Upper lobe of right lung (tissue), 1 donor: Measurements from ENCODE around the gene LMAN2. TPM values are rescaled to one million over a fixed set of nuclear protein-coding genes. Genes with fewer than 3 reads are reported as not detected.
A peak's percentile ranks its signal among the peaks of the same experiment; 100 is the strongest.
"Not testable (repeated sequence)": the region's sequence is repeated elsewhere in the genome, so short reads cannot be mapped to it uniquely, and the experiment has no call there.

Experiments used
- ATAC-seq: fragments of 200-7000 bp; cut with Tn5 transposase; one replicate; pipeline ENCODE4 v1.9.1; 2020; ENCODE audit warnings: mild to moderate bottlenecking, moderate library complexity
- DNase-seq: peaks from one replicate; pipeline ENCODE4 v3.0.0-alpha.2; 2020
- H3K27ac ChIP-seq: fragments of 200-600 bp; one replicate; pipeline ENCODE4 v1.8.0; 2022
- H3K27me3 ChIP-seq: fragments of 200-600 bp; one replicate; pipeline ENCODE4 v1.8.0; 2022; ENCODE audit warnings: mild to moderate bottlenecking
- H3K36me3 ChIP-seq: fragments of 200-600 bp; one replicate; pipeline ENCODE4 v1.8.0; 2022
- H3K4me1 ChIP-seq: fragments of 200-600 bp; one replicate; pipeline ENCODE4 v1.8.0; 2022
- H3K4me3 ChIP-seq: fragments of 200-600 bp; one replicate; pipeline ENCODE4 v1.8.0; 2022; ENCODE audit warnings: mild to moderate bottlenecking
- H3K9me3 ChIP-seq: fragments of 200-600 bp; one replicate; pipeline ENCODE4 v1.8.0; 2022
- intact Hi-C: fragments of 100-400 bp; cut with DNase I; formaldehyde crosslinking; loops from one replicate; pipeline ENCODE4 v1.11.0; 2022
- total RNA-seq: library from RNA; stranded (reverse); fragmentation: NEBNext Ultra II Directional; extraction: Animal tissue kit (Norgen Biotek cat#: 25700); gene quantifications from one replicate; pipeline ENCODE4 v1.2.1, GENCODE V29; 2021
- TF ChIP-seq, protein P1 (sequence below): fragments of 200-600 bp; IDR thresholded peaks from one replicate; pipeline ENCODE4 v1.8.0; 2022; ENCODE audit warnings: antibody characterized with exemption
- donor health status: DM: no; HTN: yes; CAD: no; lungs with severe emphysema.

Gene LMAN2
- total RNA-seq, 1 donor from 2014 or later: 117 TPM

DNA sequence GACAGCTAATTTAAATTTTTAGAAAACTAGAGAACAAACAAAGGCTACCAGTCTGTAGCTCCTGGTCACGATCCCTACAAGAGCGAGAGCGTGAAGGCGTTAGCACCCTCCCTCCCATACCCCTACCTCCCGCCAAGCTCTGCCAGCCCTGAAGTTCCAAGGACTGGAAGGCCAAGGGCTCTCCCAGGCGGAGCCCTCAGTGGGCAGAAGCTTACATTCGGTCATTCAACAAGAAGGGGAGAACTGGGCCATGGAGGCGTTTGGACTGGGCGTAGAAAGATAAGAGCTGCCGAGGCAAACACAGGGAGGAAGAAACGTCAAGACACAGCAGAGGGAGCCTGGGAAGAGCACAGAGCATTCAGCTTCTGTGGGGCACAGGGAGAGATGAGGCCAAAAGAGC is 42.7 kb downstream of the LMAN2 start:
- H3K27ac ChIP-seq: no peak overlapping the region
- peaks cover 27% of the 10 kb centered on the region for H3K36me3 ChIP-seq
- intact Hi-C loops: no loop called here
- ATAC-seq: no peak
- H3K4me3 ChIP-seq: no peak overlapping the region
- H3K27me3 ChIP-seq: no peaks in the 10 kb centered on the region
- H3K4me1 ChIP-seq: peaks cover 52% of the 10 kb centered on the region
- TF ChIP-seq, protein P1, sequence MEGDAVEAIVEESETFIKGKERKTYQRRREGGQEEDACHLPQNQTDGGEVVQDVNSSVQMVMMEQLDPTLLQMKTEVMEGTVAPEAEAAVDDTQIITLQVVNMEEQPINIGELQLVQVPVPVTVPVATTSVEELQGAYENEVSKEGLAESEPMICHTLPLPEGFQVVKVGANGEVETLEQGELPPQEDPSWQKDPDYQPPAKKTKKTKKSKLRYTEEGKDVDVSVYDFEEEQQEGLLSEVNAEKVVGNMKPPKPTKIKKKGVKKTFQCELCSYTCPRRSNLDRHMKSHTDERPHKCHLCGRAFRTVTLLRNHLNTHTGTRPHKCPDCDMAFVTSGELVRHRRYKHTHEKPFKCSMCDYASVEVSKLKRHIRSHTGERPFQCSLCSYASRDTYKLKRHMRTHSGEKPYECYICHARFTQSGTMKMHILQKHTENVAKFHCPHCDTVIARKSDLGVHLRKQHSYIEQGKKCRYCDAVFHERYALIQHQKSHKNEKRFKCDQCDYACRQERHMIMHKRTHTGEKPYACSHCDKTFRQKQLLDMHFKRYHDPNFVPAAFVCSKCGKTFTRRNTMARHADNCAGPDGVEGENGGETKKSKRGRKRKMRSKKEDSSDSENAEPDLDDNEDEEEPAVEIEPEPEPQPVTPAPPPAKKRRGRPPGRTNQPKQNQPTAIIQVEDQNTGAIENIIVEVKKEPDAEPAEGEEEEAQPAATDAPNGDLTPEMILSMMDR: no peak
- H3K9me3 ChIP-seq: no peaks in the 10 kb centered on the region
- no peak for DNase-seq

DNA sequence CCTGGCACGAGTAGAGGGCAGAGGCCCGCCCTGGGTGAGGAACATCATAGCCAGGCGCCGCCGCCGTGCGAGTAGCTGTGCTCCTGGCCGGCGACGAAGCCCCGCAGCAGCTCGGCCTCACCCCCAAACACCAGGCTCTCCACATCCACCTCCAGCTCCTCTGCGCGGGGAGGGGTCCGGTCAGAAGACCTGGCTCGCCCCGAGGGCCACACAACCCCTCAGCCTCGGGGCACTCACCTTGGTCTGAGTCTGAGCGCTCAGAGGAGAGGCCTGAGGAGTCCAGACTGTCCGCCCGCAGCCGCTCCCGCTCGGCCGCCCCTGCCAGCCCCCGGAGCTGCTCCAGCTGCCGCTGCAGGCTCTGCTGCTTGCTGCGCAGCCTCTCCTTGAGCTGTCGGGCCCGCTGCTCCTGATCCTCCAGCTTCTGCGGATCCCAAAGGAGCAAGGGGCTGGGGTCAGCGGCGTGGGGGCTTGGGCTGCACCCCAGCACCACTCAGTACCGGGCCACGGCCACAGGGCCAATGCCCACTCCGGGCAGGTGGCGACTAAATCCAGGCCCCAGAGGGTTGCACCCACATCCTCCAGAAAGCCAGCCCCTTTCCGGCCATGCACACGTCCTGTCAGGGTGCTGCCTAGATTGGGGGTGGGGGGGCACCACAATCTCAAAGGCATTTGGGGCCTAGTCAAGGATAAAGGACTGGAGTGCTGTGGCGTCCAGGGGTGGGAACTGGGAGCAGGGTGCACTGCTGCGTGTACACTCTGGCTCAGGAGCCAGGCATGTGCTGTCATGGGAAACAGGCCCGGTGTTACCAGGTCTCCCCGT is 43.7 kb downstream of the LMAN2 start:
- H3K9me3 ChIP-seq: no peaks in the 10 kb centered on the region
- peaks cover 27% of the 10 kb centered on the region for H3K36me3 ChIP-seq
- intact Hi-C loops: no loop called here
- TF ChIP-seq, protein P1: no peak
- no peaks in the 10 kb centered on the region for H3K27me3 ChIP-seq
- peaks cover 51% of the 10 kb centered on the region for H3K4me1 ChIP-seq
- DNase-seq (no peak), ATAC-seq (no peak)
- peak overlapping the region; percentile 60 for H3K27ac ChIP-seq
- H3K4me3 ChIP-seq: no peak overlapping the region

DNA sequence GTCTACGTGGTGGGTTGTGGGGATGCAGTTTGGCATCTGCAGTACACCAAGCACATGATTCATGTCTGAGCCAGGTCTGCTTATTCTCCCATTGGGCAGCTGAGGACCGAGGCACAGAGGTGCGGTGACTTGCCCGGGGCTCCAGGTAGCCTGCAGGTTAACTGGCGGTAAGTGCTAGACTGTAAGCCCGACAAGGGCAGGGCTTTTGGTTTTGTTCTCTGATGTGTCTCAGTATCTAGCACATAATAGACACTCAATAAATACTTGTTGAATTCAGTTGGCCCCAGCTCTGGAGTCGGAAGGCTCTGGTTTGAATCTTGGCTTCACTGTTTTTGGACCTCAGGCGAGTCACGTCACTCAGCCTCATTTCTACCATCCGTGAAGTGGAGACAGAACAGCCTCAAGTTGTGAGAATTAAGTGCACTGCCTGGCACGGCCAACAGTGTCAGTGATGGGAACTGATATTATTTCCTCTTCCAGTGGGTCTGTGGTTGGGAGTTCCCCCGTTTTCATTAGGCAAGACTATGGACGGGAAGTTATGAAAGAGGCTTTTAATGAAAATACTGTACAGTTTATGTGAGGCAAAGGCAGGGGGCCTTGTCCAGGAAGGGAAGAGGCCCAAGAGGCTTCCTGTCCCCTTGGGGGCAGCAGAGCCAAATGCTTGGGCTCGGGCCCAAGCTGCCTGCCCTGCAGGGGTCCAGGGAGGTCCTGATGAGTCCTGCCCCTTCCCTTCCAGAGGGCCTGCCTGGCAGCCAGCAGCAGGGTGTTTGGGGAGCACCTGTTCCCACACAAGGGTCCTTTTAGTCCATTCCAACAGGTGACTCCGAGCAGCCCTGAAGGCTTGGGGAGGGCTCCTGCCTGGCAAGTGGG is 44.6 kb downstream of the LMAN2 start:
- Histone ChIP-seq H3K4me1 (peaks cover 54% of the 10 kb centered on the region), H3K27ac (peak overlapping the region; percentile 60), H3K9me3 (no peaks in the 10 kb centered on the region), H3K36me3 (peaks cover 27% of the 10 kb centered on the region), H3K27me3 (no peaks in the 10 kb centered on the region), H3K4me3 (no peak overlapping the region)
- DNase-seq (no peak), ATAC-seq (peak; percentile 30)
- intact Hi-C loops: no loop called here
- TF ChIP-seq, protein P1: no peak

DNA sequence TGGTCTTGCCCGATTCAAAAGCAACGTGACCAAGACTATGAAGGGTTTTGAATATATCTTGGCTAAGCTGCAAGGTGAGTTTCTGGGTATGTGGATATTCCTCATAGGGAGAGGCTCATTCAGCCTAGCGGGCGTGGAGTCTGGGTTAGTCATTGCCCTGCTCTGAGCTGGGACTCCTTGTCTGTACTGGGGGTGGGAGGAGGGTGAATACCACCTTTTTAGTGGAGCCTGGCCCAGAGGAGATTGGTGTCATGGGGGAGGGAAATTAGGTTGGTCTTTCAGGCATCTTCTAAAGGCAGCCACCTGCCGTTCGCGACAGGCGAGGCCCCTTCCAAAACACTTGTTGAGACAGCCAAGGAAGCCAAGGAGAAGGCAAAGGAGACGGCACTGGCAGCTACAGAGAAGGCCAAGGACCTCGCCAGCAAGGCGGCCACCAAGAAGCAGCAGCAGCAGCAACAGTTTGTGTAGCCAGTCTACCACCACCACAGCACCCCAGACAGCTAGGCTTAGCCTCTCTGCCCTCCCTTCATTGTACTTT is 45.3 kb downstream of the LMAN2 start:
- Histone ChIP-seq H3K4me1 (peaks cover 57% of the 10 kb centered on the region), H3K36me3 (peaks cover 27% of the 10 kb centered on the region)
- H3K4me3 ChIP-seq, ATAC-seq, intact Hi-C loops, H3K9me3 ChIP-seq, H3K27ac ChIP-seq, H3K27me3 ChIP-seq, DNase-seq: not testable (repeated sequence)

DNA sequence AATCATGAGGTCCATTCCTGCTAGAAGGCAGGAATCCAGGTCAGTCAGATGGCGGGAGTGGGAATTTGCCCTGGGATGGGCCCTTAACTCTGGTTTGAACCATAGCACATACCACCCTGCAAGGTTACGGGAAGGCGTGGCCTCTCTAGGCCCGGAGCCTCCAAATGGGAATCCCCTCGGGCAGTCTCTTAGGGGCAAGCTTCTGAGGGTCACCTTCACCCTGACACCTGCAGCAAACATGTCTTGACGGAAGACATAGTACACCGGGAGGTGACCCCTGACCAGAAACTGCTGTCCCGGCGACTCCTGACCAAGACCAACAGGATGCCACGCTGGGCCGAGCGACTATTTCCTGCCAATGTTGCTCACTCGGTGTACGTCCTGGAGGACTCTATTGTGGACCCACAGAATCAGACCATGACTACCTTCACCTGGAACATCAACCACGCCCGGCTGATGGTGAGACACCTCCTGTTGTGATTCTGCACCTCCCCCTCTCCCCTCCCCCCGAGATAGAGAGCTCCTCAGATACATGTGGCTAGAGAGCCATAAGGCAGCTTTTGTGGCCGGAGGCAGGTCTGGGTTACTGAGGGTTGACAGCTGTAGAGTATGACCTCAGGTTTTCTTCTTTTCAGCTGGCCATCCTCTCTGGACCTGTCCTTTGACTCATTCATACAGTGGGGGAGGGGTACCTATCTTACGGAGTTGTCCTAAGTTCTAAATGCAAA is 46.9 kb downstream of the LMAN2 start:
- ATAC-seq (no peak), DNase-seq (no peak)
- Histone ChIP-seq H3K4me3 (peak overlapping the region; percentile 99), H3K27ac (peak overlapping the region; percentile 86), H3K9me3 (no peaks in the 10 kb centered on the region), H3K36me3 (peaks cover 27% of the 10 kb centered on the region), H3K4me1 (peaks cover 63% of the 10 kb centered on the region), H3K27me3 (no peaks in the 10 kb centered on the region)
- intact Hi-C loops: no loop called here
- TF ChIP-seq, protein P1: no peak
